IPS-15b (cell line): ENCODE data around the gene PIERCE2.
"Not testable (repeated sequence)": the region's sequence is repeated elsewhere in the genome, so short reads cannot be mapped to it uniquely, and the experiment has no call there.

ENCODE experiments used
- H3K27me3 ChIP-seq: one replicate; pipeline ENCODE4 v1.6.1; 2013; ENCODE audit warnings: low read length; ENCODE audit not compliant: control insufficient read depth, insufficient read depth
- H3K36me3 ChIP-seq: one replicate; pipeline ENCODE4 v1.6.1; 2013; ENCODE audit warnings: low read length; ENCODE audit not compliant: control insufficient read depth, insufficient read depth
- H3K4me1 ChIP-seq: one replicate; pipeline ENCODE4 v1.6.1; 2013; ENCODE audit warnings: mild to moderate bottlenecking, low read length; ENCODE audit not compliant: control insufficient read depth, insufficient read depth
- H3K4me3 ChIP-seq: one replicate; pipeline ENCODE4 v1.5.1; 2013; ENCODE audit warnings: low read depth, low read length
- H3K9ac ChIP-seq: one replicate; pipeline ENCODE4 v1.6.1; 2013; ENCODE audit warnings: low read depth, mild to moderate bottlenecking, low read length
- H3K9me3 ChIP-seq: one replicate; pipeline ENCODE4 v1.6.1; 2013; ENCODE audit warnings: mild to moderate bottlenecking, low read length; ENCODE audit not compliant: control insufficient read depth, insufficient read depth

The PIERCE2 gene

GRCh38 chr15:55443141-55443540 lies 34.8 kb downstream of the PIERCE2 start:
- H3K9me3 ChIP-seq, H3K27me3 ChIP-seq, H3K9ac ChIP-seq, H3K36me3 ChIP-seq, H3K4me3 ChIP-seq, H3K4me1 ChIP-seq: not testable (repeated sequence)

- H3K9ac ChIP-seq, H3K27me3 ChIP-seq, H3K36me3 ChIP-seq, H3K4me3 ChIP-seq, H3K4me1 ChIP-seq, H3K9me3 ChIP-seq: not testable (repeated sequence)
These were observed 37.6 kb downstream of the PIERCE2 start for GRCh38 chr15:55445936-55446335.

GRCh38 chr15:55446379-55447029 lies 38.2 kb downstream of the PIERCE2 start:
- H3K9me3 ChIP-seq, H3K9ac ChIP-seq, H3K4me3 ChIP-seq, H3K4me1 ChIP-seq, H3K27me3 ChIP-seq, H3K36me3 ChIP-seq: not testable (repeated sequence)

GRCh38 chr15:55447030-55447394 lies 38.7 kb downstream of the PIERCE2 start:
- not testable (repeated sequence) for H3K36me3 ChIP-seq, H3K27me3 ChIP-seq, H3K9me3 ChIP-seq, H3K9ac ChIP-seq, H3K4me3 ChIP-seq, H3K4me1 ChIP-seq

GRCh38 chr15:55457401-55458022 lies 49.2 kb downstream of the PIERCE2 start:
- Histone ChIP-seq H3K36me3 (no peaks in the 10 kb centered on the region), H3K9ac (no peak overlapping the region), H3K4me3 (no peak overlapping the region), H3K27me3 (no peaks in the 10 kb centered on the region), H3K4me1 (no peaks in the 10 kb centered on the region), H3K9me3 (no peaks in the 10 kb centered on the region)

- H3K36me3 ChIP-seq = no peaks in the 10 kb centered on the region
- H3K9ac ChIP-seq = no peak overlapping the region
- no peaks in the 10 kb centered on the region for H3K9me3 ChIP-seq
- no peak overlapping the region for H3K4me3 ChIP-seq
- no peaks in the 10 kb centered on the region for H3K27me3 ChIP-seq
- H3K4me1 ChIP-seq = no peaks in the 10 kb centered on the region
These were observed 53.2 kb downstream of the PIERCE2 start for GRCh38 chr15:55461447-55461846.

GRCh38 chr15:55468321-55468720 lies 60.0 kb downstream of the PIERCE2 start:
- Histone ChIP-seq H3K27me3 (no peaks in the 10 kb centered on the region), H3K9ac (no peak overlapping the region), H3K4me3 (no peak overlapping the region), H3K36me3 (no peaks in the 10 kb centered on the region), H3K9me3 (no peaks in the 10 kb centered on the region), H3K4me1 (peaks cover 4% of the 10 kb centered on the region)
